ENCODE results near the gene SLC44A5.

DNA sequence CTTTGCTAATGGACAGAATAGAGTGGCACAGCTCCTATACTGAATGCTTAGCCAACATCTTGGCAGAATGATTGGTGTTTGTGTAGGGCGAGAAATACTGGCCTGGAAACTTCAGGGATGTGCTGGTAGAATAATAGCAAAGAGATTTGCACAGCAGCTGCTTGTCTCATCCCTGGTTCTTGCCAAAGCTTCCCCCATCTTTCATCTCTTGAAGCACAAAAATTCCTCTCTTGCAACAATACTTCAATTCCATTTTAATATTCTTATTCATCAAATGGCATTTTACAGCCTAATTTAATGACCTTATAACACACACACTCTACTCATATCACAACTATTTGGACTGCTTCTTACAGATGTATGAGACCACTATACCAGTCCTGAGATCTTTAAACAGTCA, 439.0 kb downstream of the SLC44A5 start:
- TF ChIP-seq POLR2A (IDR thresholded peaks at IDR 0.05) (no peak), POLR2AphosphoS5 (IDR thresholded peaks at IDR 0.05) (no peak)
- TF ChIP-seq, protein P1, sequence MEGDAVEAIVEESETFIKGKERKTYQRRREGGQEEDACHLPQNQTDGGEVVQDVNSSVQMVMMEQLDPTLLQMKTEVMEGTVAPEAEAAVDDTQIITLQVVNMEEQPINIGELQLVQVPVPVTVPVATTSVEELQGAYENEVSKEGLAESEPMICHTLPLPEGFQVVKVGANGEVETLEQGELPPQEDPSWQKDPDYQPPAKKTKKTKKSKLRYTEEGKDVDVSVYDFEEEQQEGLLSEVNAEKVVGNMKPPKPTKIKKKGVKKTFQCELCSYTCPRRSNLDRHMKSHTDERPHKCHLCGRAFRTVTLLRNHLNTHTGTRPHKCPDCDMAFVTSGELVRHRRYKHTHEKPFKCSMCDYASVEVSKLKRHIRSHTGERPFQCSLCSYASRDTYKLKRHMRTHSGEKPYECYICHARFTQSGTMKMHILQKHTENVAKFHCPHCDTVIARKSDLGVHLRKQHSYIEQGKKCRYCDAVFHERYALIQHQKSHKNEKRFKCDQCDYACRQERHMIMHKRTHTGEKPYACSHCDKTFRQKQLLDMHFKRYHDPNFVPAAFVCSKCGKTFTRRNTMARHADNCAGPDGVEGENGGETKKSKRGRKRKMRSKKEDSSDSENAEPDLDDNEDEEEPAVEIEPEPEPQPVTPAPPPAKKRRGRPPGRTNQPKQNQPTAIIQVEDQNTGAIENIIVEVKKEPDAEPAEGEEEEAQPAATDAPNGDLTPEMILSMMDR (IDR thresholded peaks at IDR 0.05), result no peak

All from suprapubic skin (tissue), 4 donors.